22Rv1 (cell line): ENCODE measurements around the gene NPC1L1.

Experiments used
- ZFX ChIP-seq: fragments of 450-650 bp; IDR thresholded peaks from 2 replicates; pipeline ENCODE4 v1.6.1; 2017; ENCODE audit warnings: antibody characterized with exemption, borderline replicate concordance
- TF ChIP-seq, protein P1 (sequence below): fragments of 450-650 bp; IDR thresholded peaks from 2 replicates; pipeline ENCODE4 v1.5.1; 2017; ENCODE audit warnings: mild to moderate bottlenecking

DNA sequence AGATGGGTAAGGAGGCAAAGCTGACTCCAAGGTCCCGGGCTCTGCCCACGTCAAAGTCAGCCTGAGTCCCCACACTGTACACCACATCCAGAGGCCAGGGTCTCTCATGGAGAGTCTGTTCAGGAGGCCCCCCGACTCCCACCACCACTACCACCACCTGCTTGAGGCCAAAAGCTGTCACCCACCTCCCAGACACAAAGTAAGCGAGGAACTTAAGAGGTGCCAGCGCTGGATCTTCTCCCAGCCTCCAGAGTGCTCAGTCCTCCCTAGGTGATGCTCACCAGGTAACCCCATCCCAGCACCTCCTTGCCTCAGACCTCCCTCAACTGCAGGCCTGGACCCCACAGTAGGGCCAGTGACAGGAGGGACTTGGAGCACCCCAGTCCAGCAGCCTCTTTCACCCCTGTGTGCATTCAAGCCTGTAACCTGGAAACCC is 520 bp downstream of the NPC1L1 start:
- TF ChIP-seq, protein P1, sequence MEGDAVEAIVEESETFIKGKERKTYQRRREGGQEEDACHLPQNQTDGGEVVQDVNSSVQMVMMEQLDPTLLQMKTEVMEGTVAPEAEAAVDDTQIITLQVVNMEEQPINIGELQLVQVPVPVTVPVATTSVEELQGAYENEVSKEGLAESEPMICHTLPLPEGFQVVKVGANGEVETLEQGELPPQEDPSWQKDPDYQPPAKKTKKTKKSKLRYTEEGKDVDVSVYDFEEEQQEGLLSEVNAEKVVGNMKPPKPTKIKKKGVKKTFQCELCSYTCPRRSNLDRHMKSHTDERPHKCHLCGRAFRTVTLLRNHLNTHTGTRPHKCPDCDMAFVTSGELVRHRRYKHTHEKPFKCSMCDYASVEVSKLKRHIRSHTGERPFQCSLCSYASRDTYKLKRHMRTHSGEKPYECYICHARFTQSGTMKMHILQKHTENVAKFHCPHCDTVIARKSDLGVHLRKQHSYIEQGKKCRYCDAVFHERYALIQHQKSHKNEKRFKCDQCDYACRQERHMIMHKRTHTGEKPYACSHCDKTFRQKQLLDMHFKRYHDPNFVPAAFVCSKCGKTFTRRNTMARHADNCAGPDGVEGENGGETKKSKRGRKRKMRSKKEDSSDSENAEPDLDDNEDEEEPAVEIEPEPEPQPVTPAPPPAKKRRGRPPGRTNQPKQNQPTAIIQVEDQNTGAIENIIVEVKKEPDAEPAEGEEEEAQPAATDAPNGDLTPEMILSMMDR, result no peak
- TF ChIP-seq ZFX, result no peak
